Cerebellar cortex (tissue), 1 donor: Measurements from ENCODE around the gene APCDD1L.
"Not testable (repeated sequence)": the region's sequence is repeated elsewhere in the genome, so short reads cannot be mapped to it uniquely, and the experiment has no call there.

Experiments
- DNase-seq: peaks from one replicate; pipeline ENCODE4 v3.0.0-alpha.2; 2015; ENCODE audit warnings: low spot score

The APCDD1L gene

DNA sequence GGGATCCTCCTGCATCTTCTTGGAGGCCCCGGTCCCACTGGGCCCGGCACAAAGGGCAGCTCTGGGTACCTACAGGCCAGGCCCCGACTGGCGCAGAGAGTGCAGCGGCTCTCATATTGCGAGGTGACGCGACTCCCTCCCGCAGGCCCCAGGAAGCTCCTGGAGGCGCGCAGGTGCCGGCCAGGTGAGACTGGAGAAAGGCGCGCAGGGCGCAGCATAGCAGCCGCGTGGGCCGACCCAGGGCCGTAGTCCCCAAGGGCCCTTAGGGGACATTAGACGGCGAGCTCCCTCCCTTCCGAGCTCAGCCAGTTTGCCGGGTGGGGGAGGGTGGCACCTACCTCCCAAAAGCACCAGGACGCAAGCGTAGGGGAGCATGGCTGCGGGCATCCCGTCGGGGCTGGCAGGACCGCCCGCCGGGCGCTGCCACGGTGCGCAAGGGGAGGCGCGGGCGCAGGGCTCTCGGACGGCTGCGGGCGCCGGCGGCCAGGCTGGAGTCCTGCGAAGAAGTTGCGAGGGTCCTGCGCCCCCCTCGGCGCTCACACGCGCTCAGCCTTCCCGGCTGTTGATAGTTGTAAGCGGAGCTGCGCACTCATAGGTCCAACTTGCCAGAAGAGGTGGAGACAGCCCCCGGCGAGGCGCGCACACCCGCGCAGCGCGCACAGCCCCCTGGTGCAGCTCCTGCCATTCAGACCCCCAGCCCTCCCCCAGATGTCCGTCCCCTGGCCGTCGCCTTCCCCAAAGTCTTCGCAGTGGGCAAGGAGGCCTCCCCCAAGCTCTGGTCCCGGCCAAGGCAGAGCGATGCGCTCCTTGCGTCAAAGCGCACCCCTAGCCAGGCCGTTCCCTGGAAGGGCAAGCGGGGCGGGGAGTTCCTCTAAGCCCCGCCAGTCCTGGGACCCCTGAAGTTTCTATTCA is 622 bp downstream of the APCDD1L start:
- DNase-seq: no peak

DNA sequence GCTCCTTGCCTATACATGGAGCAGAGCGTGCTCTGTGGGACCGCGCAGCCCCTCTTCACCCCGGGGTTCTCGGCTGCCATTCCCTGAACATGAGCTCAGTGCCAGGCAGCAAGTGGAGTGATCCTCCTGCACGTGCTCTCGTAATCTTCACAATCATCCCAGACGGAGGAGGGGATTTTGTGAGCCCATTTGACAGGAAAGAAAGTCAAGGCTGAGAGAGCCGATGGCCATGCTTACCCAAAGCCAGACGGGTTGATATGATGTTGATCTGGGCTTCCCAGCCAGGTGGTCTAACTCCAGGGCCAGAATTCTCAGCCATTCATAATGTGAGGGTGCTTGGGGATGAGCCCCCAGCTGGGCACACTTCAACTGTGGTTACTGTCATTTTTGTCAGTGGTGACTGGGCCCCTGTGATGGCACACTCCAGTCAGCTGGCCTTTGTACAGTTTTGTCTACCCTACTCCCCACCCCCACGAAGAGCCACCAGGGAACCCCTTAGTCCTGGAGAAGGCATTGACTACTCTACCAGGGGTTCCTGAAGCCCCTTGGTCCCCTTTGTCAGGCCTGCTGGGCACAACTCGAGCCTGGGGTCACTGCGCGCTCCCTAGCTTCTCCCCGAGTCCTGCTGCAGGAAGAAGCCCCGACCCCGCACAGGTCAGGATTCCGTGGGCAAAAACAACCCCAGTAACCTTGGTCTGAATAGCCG is 1.5 kb downstream of the APCDD1L start:
- DNase-seq: no peak

DNA sequence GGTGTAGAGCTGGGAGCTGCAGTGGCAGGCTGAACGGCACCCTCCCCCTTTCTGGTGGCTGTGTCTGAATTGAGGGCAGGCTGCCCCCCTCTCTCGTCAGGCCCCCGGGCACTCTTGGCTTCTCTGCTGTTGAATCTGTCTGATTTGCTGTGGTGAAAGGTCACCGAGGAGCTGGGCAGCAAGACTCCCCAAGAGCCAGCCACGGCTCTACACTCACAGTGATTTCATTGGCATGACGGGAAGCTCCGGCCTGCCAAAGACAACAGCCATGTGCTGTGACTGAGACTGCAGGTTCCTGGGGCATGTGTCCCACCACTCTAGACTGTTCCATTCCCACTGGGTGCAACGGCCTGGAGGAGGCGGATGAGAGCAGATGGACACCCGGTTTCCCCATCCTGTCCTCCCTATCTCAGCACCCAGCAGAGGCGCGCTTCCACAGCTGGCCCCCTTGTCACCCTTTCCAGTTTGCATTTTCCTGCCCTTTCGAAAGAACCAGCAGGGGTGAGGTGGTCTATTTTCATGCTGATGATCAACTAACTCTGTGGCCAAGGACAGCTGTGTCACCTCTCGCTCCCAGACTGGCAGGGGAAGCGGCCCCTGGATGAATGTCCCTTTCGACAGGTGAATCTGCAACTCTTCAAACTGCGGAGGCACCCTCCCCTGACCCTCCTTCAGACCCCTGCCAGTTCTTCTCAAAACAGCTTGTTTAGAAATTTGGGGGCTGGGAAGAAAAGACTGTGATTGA is 2.2 kb downstream of the APCDD1L start:
- no peak for DNase-seq

DNA sequence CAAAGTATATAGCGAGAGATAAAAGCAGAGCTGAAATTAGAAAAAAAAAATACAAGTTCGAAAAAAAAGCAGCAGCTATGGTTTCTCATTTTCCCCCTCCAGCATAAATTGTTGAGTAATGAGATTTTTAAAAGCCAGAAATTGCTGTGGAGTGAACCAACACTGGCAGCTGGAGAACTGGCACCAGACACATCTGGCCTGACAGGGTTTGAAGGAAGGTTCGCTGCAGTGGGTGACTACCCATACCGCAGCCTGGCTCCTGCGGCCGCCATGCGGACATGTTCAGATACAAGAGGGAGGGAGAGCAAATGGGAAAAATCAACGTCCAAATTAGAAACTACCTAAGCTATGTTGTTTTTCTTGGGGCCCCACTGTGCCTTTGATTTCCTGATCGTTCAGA is 3.3 kb downstream of the APCDD1L start:
- no peak for DNase-seq

DNA sequence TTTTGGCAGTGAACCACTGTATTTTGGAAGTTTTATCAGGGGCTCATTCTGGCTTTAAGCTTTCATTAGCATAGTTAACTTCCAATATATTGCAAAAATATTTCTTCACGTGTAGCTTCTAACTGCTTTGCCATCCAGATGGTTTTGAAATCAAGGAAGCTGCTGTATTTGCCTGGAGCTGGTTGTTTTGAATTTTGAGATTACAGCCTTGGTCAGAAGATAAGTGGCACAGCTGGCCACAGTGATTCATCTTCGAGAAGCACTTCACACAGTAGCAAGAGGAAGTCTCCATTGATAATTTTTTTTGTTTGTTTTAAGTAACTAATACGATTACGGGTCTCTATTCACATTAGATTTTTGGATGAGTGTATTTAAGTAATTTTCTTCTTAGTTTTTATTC is 3.8 kb downstream of the APCDD1L start:
- no peak for DNase-seq

DNA sequence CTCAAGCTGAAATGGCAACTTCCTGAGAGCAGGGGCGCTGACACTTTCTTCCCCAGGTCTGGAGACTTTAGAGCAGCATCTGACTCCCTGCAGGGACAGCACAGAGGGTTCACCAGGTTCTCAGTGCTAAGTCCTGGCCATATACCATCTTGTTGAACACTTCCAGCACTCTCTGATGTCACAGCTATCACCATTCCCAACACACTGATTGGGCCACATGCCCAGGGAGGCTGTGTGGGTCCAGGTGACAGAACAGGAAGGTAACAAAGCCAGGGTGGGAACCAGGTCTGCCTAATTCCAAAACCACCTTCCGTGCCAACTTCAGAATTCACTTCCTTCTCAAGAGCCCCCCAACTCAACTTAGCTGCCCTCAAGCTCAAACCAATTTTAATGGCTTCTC is 4.3 kb downstream of the APCDD1L start:
- no peak for DNase-seq

DNA sequence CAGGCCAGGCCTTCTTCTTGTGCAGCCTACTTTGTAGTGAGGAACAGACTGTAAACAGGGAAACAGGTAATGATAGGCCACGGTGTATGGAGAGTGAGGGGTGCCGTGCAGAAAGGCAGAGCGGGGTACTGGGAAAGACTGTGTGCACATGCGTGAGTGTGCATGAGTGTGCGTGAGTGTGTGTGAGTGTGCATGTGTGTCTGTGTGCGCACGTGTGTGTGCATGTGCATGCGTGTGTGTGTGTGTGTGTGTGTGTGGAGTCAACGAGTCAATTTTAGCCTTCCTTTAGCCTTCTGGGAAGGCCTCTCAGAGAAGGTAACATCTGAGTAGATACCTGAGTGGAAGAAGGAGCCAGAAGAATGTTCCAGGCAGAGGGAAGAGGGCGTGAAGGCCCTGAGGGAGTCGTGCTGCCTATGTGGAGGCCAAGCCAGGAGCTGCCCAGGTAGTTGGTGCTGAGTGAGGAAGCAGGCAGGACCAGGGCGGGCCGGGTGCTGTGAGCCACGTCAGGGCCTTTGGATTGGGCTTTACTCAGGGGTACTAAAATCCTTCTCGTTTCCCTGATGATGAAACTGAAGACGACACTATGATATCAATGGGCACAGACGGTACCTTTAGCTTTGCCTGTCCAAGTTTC is 6.3 kb downstream of the APCDD1L start:
- no peak for DNase-seq

DNA sequence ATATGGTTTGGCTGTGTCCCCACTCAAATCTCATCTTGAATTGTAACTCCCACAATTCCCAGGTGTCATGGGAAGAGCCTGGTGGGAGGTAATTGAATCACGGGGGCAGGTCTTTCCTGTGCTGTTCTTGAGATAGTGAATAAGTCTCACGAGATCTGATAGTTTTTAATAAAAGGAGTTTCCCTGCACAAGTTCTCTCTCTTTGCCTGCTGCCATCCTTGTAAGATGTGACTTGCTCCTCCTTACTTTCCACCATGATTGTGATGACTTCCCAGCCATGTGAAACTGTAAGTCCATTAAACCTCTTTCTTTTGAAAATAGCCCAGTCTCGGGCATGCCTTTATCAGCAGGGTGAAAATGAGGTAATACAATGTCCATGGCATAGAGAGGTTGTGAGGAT is 8.2 kb downstream of the APCDD1L start:
- DNase-seq: not testable (repeated sequence)

DNA sequence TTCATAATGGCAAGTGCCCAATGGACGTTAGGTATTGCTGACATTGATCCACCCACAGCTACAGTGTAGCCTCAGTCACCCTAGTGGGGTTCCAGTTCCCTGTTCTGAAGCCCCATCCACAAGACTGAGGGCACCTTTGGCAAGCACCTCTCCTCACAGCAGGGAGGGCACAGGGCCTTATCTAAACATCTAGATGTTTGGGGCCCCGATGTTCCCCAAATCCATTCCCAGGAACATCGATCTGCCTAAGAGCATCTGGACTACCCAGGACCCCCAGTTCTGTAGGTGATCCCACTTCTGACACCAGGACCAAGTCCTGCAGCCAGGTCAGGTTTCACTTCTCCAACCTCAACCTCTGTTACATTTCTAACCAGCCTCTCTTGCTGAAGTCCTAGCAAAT is 10.6 kb downstream of the APCDD1L start:
- DNase-seq: no peak

DNA sequence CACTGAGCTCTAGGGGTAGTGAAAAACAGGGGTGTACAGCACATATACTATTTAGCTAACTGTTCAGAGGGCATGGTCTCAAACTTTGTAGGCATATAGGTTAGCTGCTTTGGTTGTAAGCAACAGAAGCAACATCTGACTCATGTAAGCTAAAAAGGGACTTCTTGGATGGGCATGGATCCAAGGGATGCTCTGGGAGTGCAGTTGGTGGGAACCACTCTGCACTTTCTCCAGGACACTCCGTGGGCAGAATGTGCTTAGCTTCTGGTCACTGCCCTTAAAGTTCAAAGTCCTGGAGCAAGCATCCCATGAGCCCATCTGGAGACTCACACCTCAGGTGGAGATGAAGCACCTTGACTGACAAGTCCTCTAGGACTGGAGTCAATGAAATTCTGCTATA is 11.5 kb downstream of the APCDD1L start:
- no peak for DNase-seq

DNA sequence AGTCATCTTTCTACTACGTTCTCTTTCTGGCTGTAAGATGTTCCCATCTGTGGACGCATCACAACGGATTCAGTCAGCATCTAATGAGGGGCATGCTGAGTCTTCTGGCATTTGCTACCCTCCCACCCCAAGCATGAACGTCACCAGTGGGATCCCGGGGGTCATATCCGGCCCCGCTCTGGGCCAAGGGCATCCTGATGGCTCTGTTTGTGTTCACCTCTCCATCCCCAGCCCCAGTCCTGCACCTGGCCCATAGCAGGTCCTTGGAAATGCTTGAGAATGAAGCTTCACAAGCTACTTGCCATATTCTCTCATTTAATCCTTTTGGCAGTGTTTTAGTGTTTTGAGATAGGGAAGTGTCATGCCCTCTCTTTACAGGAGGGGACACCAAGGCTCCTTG is 14.9 kb downstream of the APCDD1L start:
- no peak for DNase-seq

DNA sequence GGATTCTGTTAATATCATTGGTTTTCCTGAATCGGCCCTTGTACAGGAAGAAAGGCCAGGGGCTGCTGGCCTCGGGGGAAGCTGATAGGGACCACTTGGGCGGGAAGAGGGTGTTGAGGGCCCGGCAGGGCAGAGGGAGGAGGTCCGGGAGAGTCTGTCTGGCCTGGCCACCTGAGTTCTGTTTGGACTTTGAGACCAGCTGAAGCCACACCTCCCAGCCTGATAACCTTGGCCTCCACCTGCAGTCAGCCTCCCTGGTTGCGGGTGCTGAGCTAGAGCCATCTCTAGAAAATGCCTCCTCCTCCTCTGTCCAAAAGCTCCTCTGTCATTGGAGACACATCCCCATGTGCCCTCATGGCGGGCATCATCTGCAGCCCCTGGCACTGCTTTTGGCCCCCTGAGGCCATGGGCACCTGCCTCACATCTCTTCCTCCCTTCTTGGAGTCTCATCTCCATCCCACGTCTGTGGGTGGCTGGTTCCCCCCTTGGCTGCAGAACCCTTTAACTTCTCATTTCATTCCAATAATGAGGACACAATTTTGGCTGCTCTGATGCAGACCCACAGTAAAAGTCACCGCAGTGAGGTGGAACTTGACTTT is 16.6 kb downstream of the APCDD1L start:
- DNase-seq: no peak

DNA sequence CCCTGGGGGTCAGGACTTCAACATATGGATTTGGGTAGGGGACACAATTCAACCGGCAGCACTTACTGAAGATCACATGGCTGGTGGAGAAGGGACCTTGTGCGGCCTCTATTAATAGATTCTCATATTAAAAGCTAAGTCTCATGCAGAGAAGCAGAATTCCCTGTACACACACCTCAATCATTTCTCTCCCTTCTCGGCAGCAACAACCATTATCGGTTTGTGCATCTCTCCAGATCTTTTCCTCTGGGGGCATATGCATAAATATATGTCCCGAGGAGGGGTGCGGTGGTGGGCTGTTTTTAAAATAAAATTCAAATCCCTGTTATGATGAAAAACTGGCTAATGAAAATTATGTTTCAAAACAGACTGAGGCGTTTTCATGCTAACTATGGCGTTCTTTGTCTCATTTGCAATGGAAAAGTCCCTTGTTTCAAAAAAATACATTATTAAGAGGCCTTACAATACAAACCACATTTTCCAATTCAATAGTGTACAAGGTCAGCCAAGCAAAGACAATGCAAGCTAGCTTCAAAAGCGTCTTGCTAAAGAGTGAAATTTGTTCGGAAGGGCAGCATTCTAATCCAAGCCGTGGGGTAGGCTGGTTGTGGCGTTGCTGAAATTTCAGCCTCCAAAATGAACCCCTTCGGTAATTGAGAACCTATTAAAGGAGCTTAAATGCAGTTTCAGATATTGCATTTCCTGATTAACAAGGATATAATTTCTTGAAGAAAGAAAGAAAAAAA is 17.3 kb downstream of the APCDD1L start:
- DNase-seq: no peak

DNA sequence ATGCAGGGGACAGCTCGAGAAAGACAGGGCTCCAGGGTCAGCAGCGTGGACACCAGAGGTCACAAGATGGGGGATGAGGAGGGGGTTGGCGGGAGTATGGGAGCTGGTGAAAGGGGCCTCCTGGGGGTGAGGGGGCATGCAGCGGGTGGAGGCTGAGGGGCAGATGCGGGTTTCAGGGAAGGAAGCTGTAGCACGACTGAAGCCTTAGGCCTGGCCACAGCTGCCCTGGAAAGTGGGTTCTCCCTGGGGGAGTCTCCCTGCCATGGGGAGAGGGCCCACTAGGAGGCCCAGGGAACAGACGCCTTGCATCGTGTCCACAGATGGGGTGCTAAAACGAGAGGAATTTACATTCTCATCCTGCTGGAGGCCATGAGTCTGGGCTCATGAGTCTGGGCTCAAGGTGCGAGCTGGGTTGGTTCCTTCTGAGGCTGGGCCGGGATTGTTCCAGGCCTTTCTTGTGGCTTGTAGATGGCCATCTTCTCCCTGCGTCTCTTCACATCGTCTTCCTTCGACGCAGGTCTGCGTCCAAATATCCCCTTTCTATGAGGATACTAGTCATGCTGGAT is 18.0 kb downstream of the APCDD1L start:
- DNase-seq: no peak

DNA sequence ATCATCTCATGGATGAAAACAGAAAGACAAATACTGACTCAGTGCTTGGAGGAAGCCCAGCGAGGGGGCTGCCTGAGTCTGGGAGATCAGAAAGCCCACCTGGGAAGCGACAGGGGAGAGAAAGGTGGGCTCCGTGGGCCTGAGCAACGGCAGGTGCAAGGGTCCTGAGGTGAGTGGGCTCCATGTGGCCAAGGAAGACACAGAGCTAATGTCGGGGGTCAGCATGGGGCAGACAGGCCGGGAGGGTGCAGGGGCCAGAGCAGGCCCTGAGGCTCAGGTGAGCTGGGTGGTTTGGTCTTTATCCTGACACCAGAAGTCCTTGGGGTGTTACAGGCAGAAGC is 18.8 kb downstream of the APCDD1L start:
- DNase-seq: no peak

DNA sequence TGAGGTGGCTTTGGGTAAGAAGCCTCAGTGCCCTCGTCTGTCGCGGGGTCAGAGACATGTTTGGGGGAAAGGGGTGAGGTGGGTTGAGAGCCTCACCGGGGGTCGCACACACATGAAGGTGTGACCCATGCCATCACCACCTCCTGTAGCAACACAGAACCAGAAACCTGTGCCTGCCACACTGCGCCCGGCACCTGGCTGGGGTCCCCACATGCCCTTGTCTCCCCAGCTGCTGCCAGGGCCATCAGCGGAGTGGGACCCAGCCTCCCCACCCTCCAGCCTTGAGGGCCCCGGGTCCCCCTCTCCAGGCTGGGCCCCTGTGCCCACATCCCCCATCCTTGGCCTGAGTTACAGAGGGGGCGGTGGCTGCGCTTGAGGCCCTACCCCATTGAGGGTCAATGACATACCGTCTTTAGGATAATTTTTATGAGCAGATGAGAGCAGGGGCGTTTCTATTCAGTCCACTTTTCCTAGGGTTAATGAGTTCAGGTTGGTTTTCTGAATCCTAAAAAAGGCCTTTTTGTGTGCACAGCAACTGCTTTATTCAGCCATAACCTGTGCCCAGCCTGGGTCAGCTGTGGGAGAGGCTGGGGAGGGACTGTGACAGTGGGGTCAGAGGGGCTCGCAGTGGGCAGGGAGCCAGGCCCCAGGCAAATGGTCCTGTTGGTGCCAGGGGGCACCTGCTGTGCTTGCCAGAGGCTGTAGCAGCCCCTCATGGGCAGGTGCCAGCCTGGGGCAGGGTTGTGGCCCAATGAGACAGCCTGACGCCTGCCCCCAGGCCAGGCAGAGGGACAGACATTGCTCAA is 19.4 kb downstream of the APCDD1L start:
- DNase-seq: no peak

DNA sequence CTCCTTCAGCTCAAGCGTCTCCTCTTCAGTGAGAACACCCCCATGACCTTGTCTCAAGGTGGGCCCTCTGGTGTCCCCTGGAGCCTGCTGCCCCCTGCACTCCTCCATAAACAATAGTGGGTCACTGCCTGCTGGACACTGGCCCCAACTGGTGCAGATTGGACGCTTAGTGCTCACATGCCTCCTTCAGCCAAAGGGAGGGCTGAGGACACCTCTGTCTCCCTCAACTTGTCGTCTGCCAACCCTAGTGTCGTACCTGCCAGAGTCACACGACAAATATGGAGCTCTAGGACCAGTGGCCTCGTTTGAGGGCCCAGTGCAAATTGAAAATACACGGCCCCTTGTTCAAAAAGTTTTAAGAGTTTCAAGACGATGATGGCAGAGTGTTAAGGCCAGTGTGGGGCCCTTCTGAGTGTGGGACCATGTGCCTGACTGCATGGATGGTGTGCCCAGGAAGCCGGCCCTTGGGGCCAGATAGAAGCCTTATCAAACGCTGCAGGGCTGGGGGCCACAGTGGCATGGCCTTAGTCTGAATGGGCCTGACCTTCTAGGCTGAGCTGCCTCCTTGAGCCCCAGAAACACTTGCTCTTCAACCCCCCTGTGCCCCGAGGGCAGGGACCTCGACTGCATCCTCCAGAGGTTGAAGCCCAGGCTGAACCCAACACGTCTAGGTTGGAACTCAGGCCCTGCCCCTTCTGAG is 20.1 kb downstream of the APCDD1L start:
- DNase-seq: no peak

DNA sequence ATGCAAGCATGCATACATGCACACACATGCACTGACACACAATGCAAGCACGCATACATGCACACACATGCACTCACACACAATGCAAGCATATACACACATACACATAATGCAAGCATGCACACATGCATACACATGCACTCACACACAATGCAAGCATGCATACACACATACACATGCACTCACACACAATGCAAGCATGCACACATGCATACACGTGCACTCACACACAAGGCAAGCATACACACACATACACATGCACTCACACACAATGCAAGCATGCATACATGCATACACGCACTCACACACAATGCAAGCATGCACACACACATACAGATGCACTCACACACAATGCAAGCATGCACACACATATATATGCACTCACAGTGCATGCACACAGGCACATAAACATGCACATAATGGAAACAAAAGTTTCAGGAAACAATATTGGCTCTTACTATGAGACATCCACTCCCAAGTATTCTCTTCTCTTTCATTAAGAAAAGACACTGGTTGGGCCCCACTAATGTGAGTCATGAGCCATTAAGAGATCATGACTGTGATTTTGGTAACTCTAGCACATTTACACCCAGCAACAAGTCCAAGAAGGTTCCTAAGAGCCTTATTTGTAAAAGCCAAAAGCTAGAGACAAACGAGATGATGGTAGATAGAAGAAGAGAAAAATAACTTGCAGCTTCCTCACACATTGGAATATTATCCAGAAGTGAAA is 22.2 kb downstream of the APCDD1L start:
- DNase-seq: no peak
